DND-41 (cell line): ENCODE measurements around the gene NCKAP5L.

Experiments used
- EZH2 ChIP-seq: IDR thresholded peaks from 3 replicates; pipeline ENCODE4 v1.6.1; 2012; ENCODE audit warnings: borderline replicate concordance, low read depth, mild to moderate bottlenecking, moderate library complexity, low read length, inconsistent platforms; ENCODE audit not compliant: severe bottlenecking
- TF ChIP-seq, protein P1 (sequence below): IDR thresholded peaks from 2 replicates; pipeline ENCODE4 v1.5.1; 2012; ENCODE audit warnings: borderline replicate concordance, low read length, moderate library complexity, mild to moderate bottlenecking; ENCODE audit not compliant: poor library complexity, severe bottlenecking; ENCODE audit errors: extremely low read depth

DNA sequence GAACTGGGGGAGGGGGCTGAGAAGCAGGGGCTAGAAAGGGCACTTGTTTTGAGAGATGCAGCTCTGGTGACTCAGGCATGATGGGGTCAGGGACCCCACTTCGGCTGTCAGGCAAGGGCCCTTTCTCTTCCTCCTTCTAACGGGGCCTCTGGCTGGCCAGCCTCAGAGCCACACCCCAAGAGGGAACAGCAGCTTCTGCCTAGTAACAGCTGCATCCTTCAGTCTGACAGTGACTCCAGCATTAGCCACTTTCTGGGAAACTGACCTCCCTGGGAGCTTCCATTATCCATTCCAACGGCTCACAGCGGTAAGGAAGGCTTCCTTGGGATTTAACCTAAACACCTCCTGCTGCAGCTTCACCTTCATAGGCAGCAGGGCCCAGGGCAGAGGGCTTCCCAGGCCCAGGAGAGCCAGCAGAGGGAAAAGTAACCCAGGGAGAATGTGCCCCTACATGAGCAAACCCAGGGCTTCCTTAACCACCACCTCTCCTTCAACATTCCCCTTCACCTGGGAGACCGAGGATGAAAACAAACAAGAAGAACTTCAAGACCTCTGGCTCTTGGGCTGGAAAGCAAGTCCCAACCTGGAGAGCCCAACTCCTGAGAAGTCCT, 2.7 kb downstream of the NCKAP5L start:
- TF ChIP-seq, protein P1, sequence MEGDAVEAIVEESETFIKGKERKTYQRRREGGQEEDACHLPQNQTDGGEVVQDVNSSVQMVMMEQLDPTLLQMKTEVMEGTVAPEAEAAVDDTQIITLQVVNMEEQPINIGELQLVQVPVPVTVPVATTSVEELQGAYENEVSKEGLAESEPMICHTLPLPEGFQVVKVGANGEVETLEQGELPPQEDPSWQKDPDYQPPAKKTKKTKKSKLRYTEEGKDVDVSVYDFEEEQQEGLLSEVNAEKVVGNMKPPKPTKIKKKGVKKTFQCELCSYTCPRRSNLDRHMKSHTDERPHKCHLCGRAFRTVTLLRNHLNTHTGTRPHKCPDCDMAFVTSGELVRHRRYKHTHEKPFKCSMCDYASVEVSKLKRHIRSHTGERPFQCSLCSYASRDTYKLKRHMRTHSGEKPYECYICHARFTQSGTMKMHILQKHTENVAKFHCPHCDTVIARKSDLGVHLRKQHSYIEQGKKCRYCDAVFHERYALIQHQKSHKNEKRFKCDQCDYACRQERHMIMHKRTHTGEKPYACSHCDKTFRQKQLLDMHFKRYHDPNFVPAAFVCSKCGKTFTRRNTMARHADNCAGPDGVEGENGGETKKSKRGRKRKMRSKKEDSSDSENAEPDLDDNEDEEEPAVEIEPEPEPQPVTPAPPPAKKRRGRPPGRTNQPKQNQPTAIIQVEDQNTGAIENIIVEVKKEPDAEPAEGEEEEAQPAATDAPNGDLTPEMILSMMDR: no peak
- no peak for TF ChIP-seq EZH2
